Measurements from ENCODE around the gene R3HCC1L.

DNA sequence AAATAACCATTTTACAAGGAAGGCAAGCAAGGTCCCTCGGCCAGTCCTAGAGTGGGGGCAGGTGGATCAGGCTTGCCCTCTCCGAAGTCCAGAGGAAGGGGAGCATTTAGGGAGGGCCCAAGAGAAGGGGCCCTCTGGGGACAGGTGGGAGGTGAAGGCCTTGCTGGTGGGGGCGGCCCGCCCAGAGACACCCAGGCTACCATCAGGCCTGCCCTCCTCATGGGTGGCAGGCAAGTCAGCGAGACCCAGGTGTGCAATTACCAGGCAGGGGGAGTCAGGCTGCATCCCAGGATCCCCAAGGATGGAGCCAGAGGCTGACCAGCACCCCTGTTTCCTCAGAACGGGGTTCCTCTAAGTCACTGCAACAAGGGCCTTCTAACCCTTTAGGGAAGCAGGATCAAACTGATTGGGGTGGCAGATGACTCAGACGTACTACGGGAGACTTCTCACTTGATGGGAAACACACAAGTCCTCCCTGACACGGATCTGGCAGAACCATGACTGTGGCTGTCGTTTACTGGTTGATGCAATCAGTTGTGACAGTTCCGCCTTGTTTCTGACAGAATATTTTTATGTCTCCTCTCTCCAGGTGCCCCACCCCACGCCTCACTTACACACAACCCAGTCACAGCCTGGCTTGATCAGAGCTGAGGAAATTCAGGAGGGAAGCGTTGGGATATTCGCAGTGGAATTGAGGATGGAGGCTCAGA is 125.3 kb downstream of the R3HCC1L start:
- TF ChIP-seq CTCF (IDR thresholded peaks at IDR 0.05) (no peak), POLR2A (IDR thresholded peaks at IDR 0.05; ENCODE audit: low read depth) (no peak), POLR2AphosphoS5 (IDR thresholded peaks at IDR 0.05) (no peak)
